HG03060 (cell line): ENCODE measurements around the gene DDIT4L.
"Not testable (repeated sequence)": the region's sequence is repeated elsewhere in the genome, so short reads cannot be mapped to it uniquely, and the experiment has no call there.

Source experiments
- ATAC-seq: cut with Tn5 transposase; IDR thresholded peaks from one replicate; pipeline ENCODE4 v1.9.1; 2021; ENCODE audit warnings: low read depth, moderate number of reproducible peaks; ENCODE audit not compliant: unreplicated experiment

Gene DDIT4L, protein sequence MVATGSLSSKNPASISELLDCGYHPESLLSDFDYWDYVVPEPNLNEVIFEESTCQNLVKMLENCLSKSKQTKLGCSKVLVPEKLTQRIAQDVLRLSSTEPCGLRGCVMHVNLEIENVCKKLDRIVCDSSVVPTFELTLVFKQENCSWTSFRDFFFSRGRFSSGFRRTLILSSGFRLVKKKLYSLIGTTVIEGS

DNA sequence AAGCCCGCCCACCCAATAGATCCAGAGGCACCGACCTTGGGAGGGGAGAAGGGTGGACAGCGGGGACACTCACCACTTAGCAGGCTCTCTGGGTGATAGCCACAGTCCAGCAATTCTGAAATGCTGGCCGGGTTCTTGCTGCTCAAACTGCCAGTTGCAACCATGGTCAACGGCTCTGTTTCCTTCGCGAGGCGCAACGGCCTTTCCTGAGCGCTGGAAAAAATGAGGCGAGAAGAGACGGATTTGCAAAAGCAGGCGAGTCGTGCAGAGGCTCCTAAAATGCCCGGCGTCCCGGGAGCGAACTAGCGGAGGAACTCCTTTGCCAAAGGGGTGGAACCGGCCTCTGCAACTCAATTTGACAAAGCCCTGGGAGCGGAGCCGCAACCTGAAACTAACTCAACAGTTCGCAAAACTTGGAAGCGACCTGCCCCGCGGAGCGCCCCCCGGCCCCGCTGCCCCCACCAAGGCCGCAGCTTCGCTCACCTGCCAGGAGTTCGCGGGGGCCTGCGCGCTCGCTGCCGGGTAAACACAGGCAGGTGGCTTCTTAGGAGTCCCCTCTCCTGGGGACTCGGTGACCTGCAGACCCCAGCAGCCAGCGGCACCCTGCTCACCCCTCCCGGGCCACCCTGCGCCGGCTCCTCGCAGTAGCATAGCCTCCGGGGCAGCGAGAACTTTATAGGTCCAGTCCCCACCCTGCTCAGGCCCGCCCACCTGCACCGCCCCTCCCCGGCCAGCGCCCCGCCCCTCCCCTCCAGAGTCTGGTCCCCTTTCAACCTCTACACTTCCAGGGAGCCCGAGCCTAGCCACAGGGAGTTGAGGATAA is at the start of gene DDIT4L:
DDIT4L (minus strand) TSS at position 649 of the 823 bp plus-strand sequence; CDS start at position 164, 485 bp downstream.
- no peak for ATAC-seq

DNA sequence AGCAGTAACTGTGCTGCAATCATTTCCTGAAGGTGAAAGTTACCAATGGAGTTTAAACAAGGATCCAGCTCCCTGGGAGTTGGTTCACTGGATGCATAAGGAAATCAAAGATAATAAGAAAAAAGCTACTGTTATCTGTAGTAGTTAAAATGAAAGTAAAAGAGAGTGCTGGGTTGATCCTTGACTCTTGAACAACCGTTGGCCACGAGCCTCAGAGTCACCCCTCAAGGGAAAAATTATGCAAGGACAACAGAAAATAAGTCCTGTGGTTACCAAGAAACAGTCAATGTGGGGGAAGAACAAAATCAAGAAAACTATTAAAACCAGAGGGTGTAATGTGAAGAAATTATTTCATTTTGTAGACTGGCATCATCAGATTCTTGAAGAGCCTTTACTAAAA is 49.7 kb upstream of the DDIT4L start:
- no peak for ATAC-seq

DNA sequence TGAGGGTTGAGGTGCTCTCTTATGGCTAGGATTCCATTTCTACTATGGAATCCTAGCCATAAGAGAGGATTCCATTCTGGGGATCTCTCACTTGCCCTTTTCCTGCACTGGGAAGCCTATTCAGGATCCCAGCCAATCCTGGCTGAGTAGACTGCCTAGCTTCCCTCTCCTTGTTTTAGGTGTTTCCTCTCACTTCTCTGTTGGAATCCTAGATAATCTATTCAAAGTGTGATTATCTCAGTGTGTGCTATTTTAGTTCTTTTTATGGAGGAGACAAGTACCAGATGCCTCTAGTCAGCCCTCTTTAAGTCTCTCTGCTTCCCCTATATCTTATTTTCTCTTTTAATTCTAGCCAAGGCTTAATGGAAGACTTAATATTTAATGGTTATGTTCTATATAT is 34.5 kb upstream of the DDIT4L start:
- ATAC-seq: no peak

DNA sequence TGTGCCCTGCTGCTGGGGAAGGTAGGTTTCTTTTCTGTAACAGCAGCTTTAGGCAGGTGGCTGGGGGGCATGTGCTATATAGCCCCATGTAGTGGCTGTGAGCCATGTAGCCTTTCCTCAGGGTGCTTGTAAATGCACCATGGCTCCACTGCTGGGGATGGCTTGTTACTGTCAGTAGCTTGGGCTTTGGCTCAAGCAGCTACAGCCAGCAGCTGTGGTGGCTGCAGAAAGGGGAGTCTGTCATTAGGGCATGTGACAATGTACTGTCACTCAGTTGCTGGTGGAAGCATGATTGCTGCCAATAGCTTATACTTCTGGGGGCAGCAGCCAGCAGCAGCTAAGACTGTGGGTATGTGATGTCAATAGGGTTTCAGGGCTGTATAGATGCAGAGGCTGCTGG is 33.9 kb upstream of the DDIT4L start:
- ATAC-seq: no peak

DNA sequence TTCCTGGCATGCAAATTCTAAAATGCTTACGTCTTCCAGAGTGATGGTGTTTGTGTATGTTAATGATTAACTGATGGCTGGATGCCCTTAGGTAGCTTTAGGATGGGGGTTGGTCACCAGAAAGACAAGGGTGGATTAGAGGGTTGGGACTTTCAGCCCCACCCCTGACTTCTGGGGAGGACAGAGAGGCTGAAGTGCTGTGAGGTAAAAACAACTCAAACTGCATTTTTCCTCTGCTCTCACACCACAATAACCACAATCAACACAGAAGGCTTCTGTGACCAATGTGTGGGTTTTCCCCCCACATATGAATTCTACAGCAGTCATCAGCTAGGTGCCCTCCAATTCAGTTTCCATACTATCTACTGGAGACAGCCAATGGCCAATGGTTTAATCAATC is 18.7 kb upstream of the DDIT4L start:
- peak; percentile 89 for ATAC-seq

DNA sequence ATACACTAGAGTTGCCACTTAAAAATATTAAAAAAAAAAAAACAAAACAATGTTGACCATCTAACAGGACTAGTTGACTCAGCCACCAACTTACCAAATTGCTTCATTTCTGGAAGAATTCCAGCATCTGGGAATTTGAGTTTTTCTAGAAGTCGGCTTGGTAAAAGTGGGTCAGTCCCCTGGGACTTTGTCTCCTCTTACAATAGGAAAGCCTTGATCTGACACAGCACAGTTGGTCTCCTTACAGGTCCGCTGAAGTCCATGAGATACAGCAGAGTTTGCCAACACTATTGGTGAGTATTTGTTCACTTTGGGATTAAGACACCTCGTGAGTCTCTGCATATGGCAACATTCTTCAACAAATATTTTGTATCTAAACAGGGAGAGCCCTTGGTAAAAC is 18.2 kb upstream of the DDIT4L start:
- no peak for ATAC-seq

DNA sequence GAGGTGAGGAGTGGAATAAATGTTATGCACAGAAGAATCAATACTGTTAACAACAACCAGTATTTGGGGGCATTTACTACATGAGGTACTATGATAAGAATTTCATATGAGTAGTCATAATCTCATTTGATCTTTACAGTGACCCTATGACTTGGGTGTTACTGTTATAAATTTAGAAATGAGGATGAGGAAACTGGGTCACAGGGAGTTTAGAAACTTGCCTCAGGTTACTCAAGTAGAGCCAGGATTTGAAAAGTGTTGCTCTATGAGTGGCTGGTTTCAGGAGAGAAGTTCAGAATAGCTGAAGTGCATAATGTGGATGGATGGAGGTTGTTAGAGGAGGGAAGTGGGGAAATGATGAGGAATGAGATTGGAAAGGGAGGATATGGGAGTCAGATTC is 16.6 kb upstream of the DDIT4L start:
- no peak for ATAC-seq

DNA sequence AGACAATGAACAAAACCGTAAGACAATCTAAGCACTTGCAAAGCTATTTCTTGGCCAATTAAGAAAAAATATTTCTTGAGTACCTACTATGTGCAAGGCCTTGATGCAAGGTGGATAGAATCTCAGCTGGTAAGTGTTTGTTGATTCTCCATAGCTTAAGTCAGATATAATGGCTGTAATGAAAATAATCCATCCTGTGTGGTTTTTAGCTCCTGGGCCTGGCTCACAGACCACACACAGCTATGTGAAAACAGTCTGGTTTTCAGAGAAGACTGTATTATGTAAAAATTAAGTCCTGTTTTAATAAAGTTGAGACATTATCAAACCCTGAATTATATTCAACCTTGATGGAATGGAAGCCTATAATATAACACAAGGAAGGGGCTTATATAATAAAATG is 7.8 kb upstream of the DDIT4L start:
- no peak for ATAC-seq

DNA sequence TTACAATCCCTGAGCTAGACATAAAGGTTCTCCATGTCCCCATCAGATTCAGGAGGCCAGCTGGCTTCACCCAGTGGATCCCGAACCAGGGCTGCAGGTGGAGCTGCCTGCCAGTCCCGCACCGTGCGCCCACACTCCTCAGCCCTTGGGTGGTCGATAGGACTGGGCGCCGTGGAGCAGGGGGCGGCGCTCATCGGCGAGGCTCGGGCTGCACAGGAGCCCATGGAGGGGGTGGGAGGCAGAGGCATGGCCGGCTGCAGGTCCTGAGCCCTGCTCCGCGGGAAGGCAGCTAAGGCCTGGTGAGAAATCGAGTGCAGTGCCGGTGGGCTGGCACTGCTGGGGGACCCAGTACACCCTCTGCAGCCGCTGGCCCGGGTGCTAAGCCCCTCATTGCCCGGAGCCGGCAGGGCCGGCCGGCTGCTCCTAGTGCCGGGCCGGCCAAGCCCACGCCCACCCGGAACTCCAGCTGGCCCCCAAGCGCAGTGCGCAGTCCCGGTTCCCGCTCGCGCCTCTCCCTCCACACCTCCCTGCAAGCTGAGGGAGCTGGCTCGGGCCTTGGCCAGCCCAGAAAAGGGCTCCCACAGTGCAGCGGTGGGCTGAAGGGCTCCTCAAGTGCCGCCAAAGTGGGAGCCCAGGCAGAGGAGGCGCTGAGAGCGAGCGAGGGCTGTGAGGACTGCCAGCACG is 6.3 kb upstream of the DDIT4L start:
- not testable (repeated sequence) for ATAC-seq

DNA sequence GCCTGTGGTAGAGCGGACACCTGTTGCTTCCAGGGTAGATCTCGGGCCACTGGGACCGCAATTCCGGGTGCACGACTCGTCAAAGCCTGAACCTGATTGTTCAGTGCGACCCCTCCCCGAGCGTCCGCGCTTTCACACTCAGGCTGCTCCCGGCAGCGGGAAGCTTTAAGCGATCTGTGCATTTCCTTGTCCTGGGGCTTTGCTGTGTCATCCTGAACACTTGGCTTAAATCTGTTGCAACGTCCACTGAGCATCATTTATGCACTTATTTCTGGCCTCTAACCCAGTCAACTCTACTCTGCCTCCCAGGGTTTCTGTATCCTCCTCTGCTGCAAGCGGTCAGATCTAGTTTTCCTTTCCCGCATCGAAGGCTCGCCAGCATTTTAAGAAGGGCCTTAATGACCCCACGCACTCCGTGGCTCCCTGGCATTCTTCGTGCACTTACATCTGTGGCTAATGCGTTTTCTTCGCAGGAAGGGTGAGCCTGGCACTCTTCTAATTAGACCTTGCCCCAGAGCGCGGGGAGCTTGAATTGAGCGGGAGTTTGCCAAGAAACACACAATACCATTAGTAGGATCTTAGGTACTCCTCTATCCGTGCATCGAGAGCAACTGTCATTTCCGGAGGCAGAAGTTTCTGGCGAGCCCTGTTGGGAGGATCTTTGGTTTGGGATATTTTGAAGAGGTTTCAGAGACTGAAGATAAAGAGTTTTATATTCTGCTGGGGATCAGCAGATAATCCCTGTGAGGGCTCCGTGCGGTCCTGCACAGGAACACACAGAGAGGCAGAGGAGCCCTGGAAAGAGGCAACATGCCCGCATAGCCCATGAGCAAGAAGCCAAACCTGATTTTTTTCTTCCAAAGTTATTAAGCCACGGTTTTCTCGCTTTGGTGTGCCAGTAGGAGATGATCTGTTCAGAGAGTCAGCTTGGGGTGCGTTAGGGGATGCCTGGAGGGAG is 654 bp upstream of the DDIT4L start:
- ATAC-seq: no peak

DNA sequence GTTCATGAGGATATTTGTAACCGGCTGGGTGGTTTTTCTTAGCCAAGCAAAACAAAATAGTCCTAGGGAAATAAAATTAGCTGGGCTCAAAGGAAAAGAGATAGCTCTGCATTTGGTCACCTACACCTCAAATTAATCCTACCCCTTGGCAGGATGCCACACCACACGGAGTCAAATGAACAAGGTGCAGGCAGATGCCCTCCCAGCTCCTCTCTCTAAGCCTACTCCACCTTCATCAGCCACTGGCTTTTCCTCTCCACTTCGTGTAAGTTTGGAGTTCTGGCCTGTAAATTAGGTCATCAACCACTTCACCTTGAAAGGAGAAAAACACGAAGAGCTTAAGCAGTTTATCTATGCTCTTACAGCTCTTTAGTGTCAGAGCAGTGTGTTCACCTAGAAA is 1.4 kb downstream of the DDIT4L start:
- no peak for ATAC-seq

DNA sequence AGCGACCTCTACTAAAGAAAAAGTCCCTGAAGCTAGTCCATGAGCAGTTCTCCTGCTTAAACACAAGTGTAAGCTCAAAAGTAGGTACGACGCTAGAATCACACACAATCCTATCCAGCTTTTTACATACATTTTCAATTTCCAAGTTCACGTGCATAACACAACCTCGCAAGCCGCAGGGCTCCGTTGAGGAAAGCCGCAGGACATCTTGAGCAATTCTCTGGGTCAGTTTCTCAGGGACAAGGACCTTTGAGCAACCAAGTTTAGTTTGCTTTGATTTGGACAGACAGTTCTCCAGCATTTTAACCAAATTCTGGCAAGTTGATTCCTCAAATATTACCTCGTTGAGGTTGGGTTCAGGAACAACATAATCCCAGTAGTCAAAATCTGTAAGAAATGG is 2.5 kb downstream of the DDIT4L start:
- ATAC-seq: no peak

DNA sequence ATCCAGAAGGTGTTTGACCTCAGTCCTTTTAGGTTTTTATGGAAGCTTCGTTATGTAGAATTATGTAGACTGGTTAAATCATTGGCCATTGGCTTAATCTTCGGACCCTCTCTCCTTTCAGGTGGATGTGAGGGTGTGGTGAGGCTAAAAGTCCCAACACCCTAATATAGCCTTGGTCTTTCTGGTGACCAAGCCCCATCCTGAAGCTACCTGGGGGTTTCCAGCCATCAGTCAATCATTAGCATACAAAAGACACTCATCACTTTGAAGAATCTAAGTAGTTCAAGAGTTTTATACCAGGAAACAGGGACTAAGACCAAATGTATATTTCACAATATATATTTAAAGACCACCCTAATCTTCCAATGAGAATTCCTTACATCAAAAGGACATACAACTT is 5.5 kb downstream of the DDIT4L start:
- no peak for ATAC-seq

DNA sequence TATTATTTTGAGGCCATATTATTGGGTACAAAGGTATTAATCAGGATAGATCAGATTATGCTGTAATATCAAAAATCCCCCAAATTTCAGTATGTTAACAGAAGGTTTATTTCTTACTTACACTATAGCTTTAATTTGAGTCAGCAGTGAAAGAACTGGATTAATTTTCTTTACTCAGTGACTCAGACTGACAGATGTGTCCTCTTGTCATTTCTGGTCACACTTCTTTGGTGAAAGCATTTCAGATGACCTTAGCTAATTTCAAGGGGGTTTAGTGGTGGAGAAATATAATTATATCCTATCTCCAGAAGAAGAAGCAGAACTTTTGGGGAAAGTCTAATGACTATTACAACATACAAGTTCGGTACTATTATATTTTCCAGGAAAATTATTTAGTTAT is 12.4 kb downstream of the DDIT4L start:
- ATAC-seq: no peak

DNA sequence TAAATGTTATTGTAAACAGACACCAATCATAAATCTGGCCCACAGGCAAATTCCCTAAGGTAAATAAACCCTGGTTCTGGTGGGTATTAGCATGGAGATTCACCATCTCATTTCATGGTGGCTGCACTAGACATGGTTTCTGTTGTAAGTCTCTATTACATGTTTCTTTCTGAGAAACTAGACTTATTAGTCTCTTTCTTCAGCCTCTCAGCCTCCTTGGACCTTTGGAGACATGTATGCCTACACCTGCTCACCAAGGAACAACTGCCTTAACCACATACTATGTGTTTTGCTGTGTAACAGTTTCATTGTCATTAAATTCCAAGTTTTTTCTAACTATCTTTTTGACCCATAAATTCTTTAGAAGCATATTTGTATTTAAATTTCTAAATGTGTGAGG is 13.1 kb downstream of the DDIT4L start:
- ATAC-seq: no peak

DNA sequence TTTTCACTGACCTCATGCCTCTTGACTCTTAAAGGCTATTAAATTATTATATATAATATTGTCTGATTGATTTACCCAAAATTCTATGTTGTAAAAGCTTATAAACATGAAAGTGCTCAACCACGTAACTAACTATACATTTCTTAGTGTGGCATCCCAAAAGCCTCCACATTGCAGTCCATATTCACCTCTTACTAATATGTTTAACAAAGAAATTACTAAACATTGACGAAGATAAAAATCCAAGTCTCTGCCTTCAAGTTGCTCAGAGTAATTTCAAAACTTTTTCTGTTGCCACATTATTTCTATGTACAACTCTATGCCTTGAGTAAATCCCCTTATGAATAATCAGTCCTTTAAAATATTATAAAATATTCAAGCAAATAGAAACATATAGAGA is 14.4 kb downstream of the DDIT4L start:
- no peak for ATAC-seq

DNA sequence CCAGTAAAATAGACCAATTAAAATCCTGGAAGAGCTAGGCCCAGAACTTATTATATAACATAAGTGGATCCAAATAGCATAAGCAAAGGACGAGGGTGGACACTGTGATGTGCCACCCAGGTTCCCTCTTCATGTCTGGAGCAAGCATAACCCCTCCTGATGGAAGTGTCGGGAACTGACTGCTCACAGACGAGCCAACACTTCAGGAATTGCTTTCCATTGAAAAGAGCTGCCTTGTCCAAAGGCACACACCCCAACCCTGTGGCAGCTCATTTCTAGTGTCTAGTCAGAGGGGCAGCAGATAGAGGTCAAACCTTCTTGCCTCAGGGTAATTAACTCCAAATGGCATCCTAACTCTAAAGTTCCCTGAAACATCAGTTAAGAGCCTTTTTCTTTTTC is 15.3 kb downstream of the DDIT4L start:
- ATAC-seq: no peak

DNA sequence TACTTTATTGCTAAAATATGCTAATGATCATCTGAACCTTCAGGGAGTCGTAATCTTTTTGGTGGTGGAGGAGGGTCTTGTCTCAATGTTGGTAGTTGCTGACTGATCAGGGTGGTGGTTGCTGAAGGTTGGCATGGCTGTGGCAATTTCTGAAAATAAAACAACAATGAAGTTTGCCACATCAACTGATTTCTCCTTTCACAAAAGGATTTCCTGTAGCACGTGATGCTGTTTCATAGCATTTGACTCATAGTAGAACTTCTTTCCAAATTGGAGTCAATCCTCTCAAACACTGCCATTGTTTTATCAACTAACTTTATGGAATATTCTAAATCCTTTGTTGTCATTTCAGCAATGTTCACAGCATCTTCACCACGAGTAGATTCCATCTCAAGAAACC is 19.3 kb downstream of the DDIT4L start:
- ATAC-seq: no peak

DNA sequence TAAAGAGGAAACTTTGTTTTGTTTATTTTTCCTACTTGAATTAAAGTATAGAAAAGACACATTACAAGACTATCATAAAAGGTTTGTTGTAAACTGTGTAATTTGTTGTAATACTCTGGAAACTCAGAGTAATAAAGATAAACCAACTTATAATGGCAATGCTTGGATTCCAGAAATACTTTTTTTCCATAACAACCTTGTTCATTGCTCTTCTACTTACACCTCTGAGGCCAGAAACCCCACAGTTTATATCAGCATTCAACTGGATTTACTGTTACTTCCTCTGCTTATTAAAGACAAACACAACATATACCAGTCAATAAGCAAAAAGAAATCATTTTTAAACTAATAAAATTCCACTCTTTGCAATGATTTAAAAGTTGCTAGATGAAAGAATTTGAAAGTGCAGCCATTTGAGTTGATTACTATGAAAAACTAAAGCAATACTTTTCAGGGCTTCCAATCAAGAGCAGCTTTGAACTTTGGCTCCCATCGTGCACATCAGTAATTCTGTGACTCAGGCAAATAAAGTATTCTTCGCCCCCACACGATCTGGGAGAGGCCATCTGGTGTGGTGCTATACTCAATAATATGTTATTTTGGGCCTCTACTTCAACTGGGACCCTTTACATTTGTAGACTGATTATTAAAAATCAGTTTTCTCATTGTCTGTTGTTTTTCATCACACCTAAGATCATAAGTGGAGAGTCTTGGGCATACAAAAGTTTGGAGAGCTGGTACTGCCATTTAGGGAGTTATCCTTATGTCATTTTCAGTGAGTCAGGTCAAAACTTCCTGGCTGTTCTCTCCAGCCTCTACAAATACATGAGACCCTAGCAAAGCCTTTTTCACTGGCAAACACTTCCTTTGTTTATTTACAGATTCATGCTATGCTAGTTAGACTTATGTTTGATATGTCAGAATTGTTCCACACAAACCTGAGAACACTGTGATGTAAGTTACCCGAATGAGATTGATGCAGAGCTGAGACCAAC is 20.5 kb downstream of the DDIT4L start:
- ATAC-seq: no peak
